IMR-90 (cell line): ENCODE results near the gene PRR14L. TPM values are rescaled to one million over a fixed set of nuclear protein-coding genes. Genes with fewer than 3 reads are reported as not detected.

Experiments
- ATAC-seq: fragments of 200-7000 bp; cut with Tn5 transposase; 2 replicates; pipeline ENCODE4 v1.9.1; 2020; ENCODE audit warnings: low read depth, mild to moderate bottlenecking, moderate library complexity
- BruUV-seq: library from RNA; stranded (reverse); fragments of 400-500 nt; replicated peaks from 2 replicates; lab custom pipeline; 2021; lab: Mats Ljungman, UMichigan
- CTCF ChIA-PET: fragments of 300-600 bp; formaldehyde crosslinking; extraction: SDS; loops from one replicate; lab custom pipeline; 2021; ENCODE audit warnings: antibody characterized with exemption; lab: Yijun Ruan, JAX
- POLR2A ChIA-PET: fragments of 300-600 bp; sonication (Branson Sonifier 250); formaldehyde crosslinking; loops from one replicate; lab custom pipeline; 2022; ENCODE audit warnings: antibody characterized with exemption; ENCODE audit not compliant: unreplicated experiment; lab: Charles Lee
- DNase-seq: peaks from one replicate; pipeline ENCODE4 v3.0.0; 2013
- H2AFZ ChIP-seq: replicated peaks from 2 replicates; pipeline ENCODE3; 2013; ENCODE audit warnings: low read length, mild to moderate bottlenecking; ENCODE audit not compliant: poor library complexity
- H2AK5ac ChIP-seq: 2 replicates; pipeline ENCODE4 v1.6.1; 2013; ENCODE audit warnings: low read depth, low read length, inconsistent platforms
- H2AK9ac ChIP-seq: replicated peaks from 2 replicates; pipeline ENCODE3; 2013; ENCODE audit warnings: mild to moderate bottlenecking, low read depth, low read length, moderate library complexity; ENCODE audit not compliant: poor library complexity
- H2BK120ac ChIP-seq: 2 replicates; pipeline ENCODE4 v1.6.1; 2013; ENCODE audit warnings: low read depth, low read length, inconsistent platforms
- H2BK15ac ChIP-seq: 3 replicates; pipeline ENCODE4 v1.6.1; 2013; ENCODE audit warnings: low read depth, low read length, inconsistent platforms
- H2BK20ac ChIP-seq: 2 replicates; pipeline ENCODE4 v1.6.1; 2013; ENCODE audit warnings: low read depth, mild to moderate bottlenecking, inconsistent platforms, low read length, moderate library complexity
- H2BK5ac ChIP-seq: 2 replicates; pipeline ENCODE4 v1.6.1; 2013; ENCODE audit warnings: mild to moderate bottlenecking, low read depth, low read length, inconsistent platforms; ENCODE audit not compliant: poor library complexity, severe bottlenecking
- H3K14ac ChIP-seq: replicated peaks from 2 replicates; pipeline ENCODE4 v1.6.1; 2013; ENCODE audit warnings: low read depth, low read length, inconsistent platforms
- H3K18ac ChIP-seq: 2 replicates; pipeline ENCODE4 v1.6.1; 2013; ENCODE audit warnings: low read depth, low read length, control low read depth
- H3K23ac ChIP-seq: 2 replicates; pipeline ENCODE4 v1.6.1; 2013; ENCODE audit warnings: low read depth, low read length, inconsistent platforms
- H3K27ac ChIP-seq: 2 replicates; pipeline ENCODE4 v1.5.1; 2013; ENCODE audit warnings: mild to moderate bottlenecking, control low read depth, low read length; ENCODE audit not compliant: insufficient read depth
- H3K27me3 ChIP-seq: 2 replicates; pipeline ENCODE4 v1.6.1; 2013; ENCODE audit warnings: low read length; ENCODE audit not compliant: control insufficient read depth, insufficient read depth
- H3K36me3 ChIP-seq: 2 replicates; pipeline ENCODE4 v1.6.1; 2013; ENCODE audit warnings: low read length, mixed read lengths; ENCODE audit not compliant: control insufficient read depth, insufficient read depth
- H3K4ac ChIP-seq: 2 replicates; pipeline ENCODE4 v1.6.1; 2013; ENCODE audit warnings: low read depth, low read length, inconsistent platforms
- H3K4me1 ChIP-seq: 2 replicates; pipeline ENCODE4 v1.6.1; 2013; ENCODE audit warnings: low read length, mixed read lengths; ENCODE audit not compliant: control insufficient read depth, insufficient read depth
- H3K4me2 ChIP-seq: 2 replicates; pipeline ENCODE4 v1.6.1; 2013; ENCODE audit warnings: low read depth, mild to moderate bottlenecking, control low read depth, low read length, moderate library complexity
- H3K4me3 ChIP-seq: 2 replicates; pipeline ENCODE4 v1.5.1; 2013; ENCODE audit warnings: low read depth, mild to moderate bottlenecking, control low read depth, low read length, moderate library complexity; ENCODE audit not compliant: insufficient read depth
- H3K56ac ChIP-seq: 2 replicates; pipeline ENCODE4 v1.6.1; 2013; ENCODE audit warnings: low read length, inconsistent platforms; ENCODE audit not compliant: insufficient read depth; ENCODE audit errors: extremely low read depth
- H3K79me1 ChIP-seq, 2 experiments: 2 replicates each; pipeline ENCODE4 v1.6.1; 2013; ENCODE audit warnings: low read length in 2 of 2, inconsistent platforms in 1 of 2, low read depth in 1 of 2
- H3K9ac ChIP-seq: 2 replicates; pipeline ENCODE4 v1.6.1; 2013; ENCODE audit warnings: low read depth, low read length, control low read depth
- H3K9me1 ChIP-seq: 2 replicates; pipeline ENCODE4 v1.6.1; 2013; ENCODE audit warnings: low read length, inconsistent platforms; ENCODE audit not compliant: insufficient read depth
- H3K9me3 ChIP-seq: 2 replicates; pipeline ENCODE4 v1.6.1; 2013; ENCODE audit warnings: low read length; ENCODE audit not compliant: control insufficient read depth, insufficient read depth
- H4K20me1 ChIP-seq: 2 replicates; pipeline ENCODE4 v1.6.1; 2013; ENCODE audit warnings: low read length, inconsistent platforms; ENCODE audit not compliant: insufficient read depth
- H4K5ac ChIP-seq: 2 replicates; pipeline ENCODE4 v1.6.1; 2013; ENCODE audit warnings: mild to moderate bottlenecking, low read depth, low read length, control low read depth
- H4K8ac ChIP-seq, 2 experiments: 2 replicates each; pipeline ENCODE4 v1.6.1; 2013; ENCODE audit warnings: low read depth in 2 of 2, low read length in 2 of 2, control low read depth in 1 of 2, inconsistent platforms in 1 of 2
- H4K91ac ChIP-seq: 2 replicates; pipeline ENCODE4 v1.6.1; 2013; ENCODE audit warnings: low read depth, low read length, inconsistent platforms; ENCODE audit not compliant: insufficient read depth
- CEBPB ChIP-seq: IDR thresholded peaks from 2 replicates; pipeline ENCODE4 v1.6.1; 2012; ENCODE audit warnings: low read depth, low read length, improper control_type of control experiment
- NFE2L2 ChIP-seq: fragments of 150-350 bp; IDR thresholded peaks from 2 replicates; pipeline ENCODE4 v1.6.1; 2016; ENCODE audit warnings: low read depth, mild to moderate bottlenecking, low read length
- WGBS, 2 experiments: methylation state at CpG; one replicate each; pipeline versions ENCODE4 v1.1.5 to v1.1.7; 2013; ENCODE audit warnings: missing lambda C conversion rate in 2 of 2; ENCODE audit not compliant: insufficient read length in 1 of 2; ENCODE audit errors: extremely low coverage in 2 of 2; 5-methylcytosine and 5-hydroxymethylcytosine counted together
- dilution Hi-C: fragments of 300-500 bp; cut with HindIII; formaldehyde crosslinking; loops from one replicate; pipeline ENCODE4 v1.14.3; 2018; ENCODE audit warnings: low sequenced_read_pairs; ENCODE audit not compliant: unreplicated experiment
- in situ Hi-C: fragments of 300-500 bp; cut with MboI; formaldehyde crosslinking; loops from 3 replicates; pipeline ENCODE4 v1.14.3; 2019; ENCODE audit warnings: low sequenced_read_pairs, inconsistent platforms, mixed read lengths
- intact Hi-C: fragments of 100-400 bp; cut with micrococcal nuclease; formaldehyde crosslinking; loops from 2 replicates; pipeline ENCODE4 v1.10.0; 2022
- polyA plus RNA-seq, 3 experiments: library from polyadenylated mRNA; depleted of rRNA; stranded (reverse); fragments of >200 nt; gene quantifications; 2 replicates each; pipeline ENCODE4 v1.2.3, GENCODE V29; 2012; ENCODE audit warnings: low replicate concordance in 1 of 3
- total RNA-seq: library from RNA; depleted of rRNA; stranded (reverse); fragments of >200 nt; gene quantifications from 2 replicates; pipeline ENCODE4 v1.2.3, GENCODE V29; 2012

Gene PRR14L
- total and polyA plus RNA-seq, 2 of the 4 experiments (the other 2 are of a cell fraction): 9.0 to 19.7 TPM

- Histone ChIP-seq H4K8ac (peak overlapping the region in 1 of 2 experiments; percentile 56; a peak in 2 of 4 replicates), H3K14ac (peak overlapping the region; percentile 40), H2BK15ac (peak overlapping the region; percentile 67; the same call in 2 of the 3 replicates), H3K9me3 (no peaks in the 10 kb centered on the region), H3K9ac (no peak overlapping the region), H2AFZ (no peak overlapping the region), H3K23ac (peak overlapping the region; percentile 14; the same call in 1 of the 2 replicates), H3K36me3 (peaks cover 36% of the 10 kb centered on the region), H4K5ac (peak overlapping the region; percentile 31; the same call in 1 of the 2 replicates), H3K18ac (no peak overlapping the region; the same call in 1 of the 2 replicates), H4K20me1 (0 out of 2 replicates have a peak, but pooled peaks cover 3% of the 10 kb centered on the region), H3K4ac (peak overlapping the region; percentile 5), H2AK5ac (peak overlapping the region; percentile 54; the same call in 1 of the 2 replicates), H3K4me1 (peaks cover 25% of the 10 kb centered on the region), H3K4me2 (no peak overlapping the region), H3K27me3 (no peaks in the 10 kb centered on the region), H3K4me3 (no peak overlapping the region), H2BK5ac (peak overlapping the region; percentile 47), H4K91ac (no peak overlapping the region), H3K27ac (peak overlapping the region; percentile 22; the same call in 1 of the 2 replicates), H3K79me1 (peaks cover 11 to 24% of the 10 kb centered on the region in 2 experiments; a peak in 3 of 4 replicates), H2BK120ac (no peak overlapping the region), H3K56ac (no peak overlapping the region), H3K9me1 (peaks cover 14% of the 10 kb centered on the region), H2BK20ac (0 out of 2 replicates have a peak overlapping the region, but pooled peaks have one; percentile 24), H2AK9ac (peak overlapping the region; percentile 39)
- no peak for DNase-seq
- no peak for ATAC-seq
- 87% methylated on average over 6 of the region's 13 CpGs; no CpG with 5 or more reads in 1 of the 2 experiments for WGBS, 2 experiments
- dilution Hi-C loops (no loop called here), in situ Hi-C loops (loop anchor here (25.0 kb wide), 1 partner anchor 404 kb away; no protein-coding TSS in a partner anchor), intact Hi-C loops (loop anchor here (5.0 kb wide), 2 partner anchors 39 to 64 kb away; no protein-coding TSS in a partner anchor)
- TF ChIP-seq NFE2L2 (no peak), CEBPB (no peak)
- BruUV-seq: TSS peak; percentile 27
- POLR2A ChIA-PET: no interaction called here
- CTCF ChIA-PET: interaction anchor here (0.7 kb wide), 1 partner anchor 13 kb away, joined by 3 read pairs; no protein-coding TSS in a partner anchor
Measured at GRCh38 chr22:31683181-31684105, 66.5 kb downstream of the PRR14L start.
